ENCODE measurements around the gene IL34.

DNA sequence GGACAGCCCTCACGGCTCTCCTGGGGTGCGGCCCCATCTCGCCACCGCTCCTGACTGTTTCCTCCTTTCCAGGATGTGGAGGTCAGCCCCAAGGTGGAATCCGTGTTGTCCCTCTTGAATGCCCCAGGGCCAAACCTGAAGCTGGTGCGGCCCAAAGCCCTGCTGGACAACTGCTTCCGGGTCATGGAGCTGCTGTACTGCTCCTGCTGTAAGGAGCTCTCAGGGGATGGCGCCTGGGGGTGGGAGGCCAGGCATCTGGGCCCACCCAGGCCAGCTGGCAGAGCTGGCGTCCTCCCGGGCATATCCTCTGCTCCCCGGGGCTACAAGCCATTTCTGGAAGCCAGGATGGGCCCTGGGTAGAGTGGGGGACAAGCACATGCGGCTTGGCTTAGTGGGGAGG is 13.2 kb downstream of the IL34 start:
- no peak for TF ChIP-seq POLR2A (IDR thresholded peaks at IDR 0.05)
- TF ChIP-seq, protein P1, sequence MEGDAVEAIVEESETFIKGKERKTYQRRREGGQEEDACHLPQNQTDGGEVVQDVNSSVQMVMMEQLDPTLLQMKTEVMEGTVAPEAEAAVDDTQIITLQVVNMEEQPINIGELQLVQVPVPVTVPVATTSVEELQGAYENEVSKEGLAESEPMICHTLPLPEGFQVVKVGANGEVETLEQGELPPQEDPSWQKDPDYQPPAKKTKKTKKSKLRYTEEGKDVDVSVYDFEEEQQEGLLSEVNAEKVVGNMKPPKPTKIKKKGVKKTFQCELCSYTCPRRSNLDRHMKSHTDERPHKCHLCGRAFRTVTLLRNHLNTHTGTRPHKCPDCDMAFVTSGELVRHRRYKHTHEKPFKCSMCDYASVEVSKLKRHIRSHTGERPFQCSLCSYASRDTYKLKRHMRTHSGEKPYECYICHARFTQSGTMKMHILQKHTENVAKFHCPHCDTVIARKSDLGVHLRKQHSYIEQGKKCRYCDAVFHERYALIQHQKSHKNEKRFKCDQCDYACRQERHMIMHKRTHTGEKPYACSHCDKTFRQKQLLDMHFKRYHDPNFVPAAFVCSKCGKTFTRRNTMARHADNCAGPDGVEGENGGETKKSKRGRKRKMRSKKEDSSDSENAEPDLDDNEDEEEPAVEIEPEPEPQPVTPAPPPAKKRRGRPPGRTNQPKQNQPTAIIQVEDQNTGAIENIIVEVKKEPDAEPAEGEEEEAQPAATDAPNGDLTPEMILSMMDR (IDR thresholded peaks at IDR 0.05) = no peak
- no peak for TF ChIP-seq POLR2AphosphoS5 (IDR thresholded peaks at IDR 0.05)
